ENCODE measurements around the gene HLA-DMB.

HLA-DMB gene

GRCh38 chr6:32933661-32934085 lies 7.2 kb downstream of the HLA-DMB start:
- peak; percentile 60 for DNase-seq (ENCODE audit: low read depth, low spot score)
- no peak overlapping the region for H3K4me3 ChIP-seq (ENCODE audit: low read length)

DNA sequence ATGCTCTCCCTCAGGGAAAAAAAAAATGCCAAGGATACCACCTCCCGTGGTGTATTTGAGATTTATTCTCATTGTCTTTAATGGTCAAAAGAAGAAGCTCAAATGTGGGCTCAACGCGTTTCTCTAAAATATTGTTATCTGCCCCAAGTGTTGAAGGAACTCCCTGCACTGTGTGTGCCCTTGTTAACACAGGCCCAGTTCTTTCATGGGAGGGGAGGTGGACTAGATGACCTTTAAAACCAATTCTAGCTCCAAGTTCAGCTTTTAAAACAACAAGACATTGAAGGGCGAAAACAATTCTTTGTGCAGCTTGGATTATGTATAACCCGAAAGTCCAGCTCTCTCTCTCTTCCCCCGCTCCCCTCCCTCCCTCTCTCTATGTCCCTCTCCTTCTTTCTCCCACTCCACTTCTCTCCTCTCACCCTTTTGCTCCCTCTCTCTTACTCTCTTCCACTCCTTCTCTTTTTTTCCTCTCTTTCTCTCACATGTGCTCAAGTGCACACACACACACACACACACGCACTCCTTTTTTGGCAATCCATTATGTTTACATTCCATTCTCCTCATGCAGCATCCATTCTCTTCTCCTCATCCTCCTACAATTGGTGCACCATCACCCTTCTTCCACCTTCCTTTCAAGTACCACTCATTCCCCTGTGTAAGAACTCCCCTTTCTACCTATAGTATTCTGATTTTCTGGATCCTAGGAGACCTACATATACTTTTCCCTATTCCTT lies 8.5 kb downstream of the HLA-DMB start:
- no peak overlapping the region for H3K4me3 ChIP-seq (ENCODE audit: low read length)

DNA sequence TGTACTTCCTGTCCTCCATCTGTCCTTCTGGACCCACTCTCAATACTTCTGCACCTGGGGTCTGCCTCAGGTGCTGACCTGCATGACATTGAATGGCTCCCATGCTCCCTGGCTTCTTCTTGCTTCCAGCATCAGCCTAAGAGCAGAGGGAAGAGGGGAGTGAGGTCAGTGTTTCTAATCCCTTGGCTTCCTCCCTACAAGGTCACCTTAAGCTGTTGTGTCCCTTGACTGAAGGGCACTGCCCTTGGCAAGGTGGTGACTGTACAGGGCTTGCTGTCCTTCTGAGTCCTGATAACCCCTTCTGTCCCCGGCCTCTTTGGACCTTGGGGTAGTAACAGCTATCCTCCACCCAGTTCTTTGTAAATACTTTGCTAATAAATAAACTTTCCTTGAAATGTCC lies 9.6 kb downstream of the HLA-DMB start:
- DNase-seq (ENCODE audit: low read depth, low spot score) = no peak
- no peak overlapping the region for H3K4me3 ChIP-seq (ENCODE audit: low read length)

More for the DNA sequence above, 8.5 kb downstream of the HLA-DMB start:
- no peak for DNase-seq (ENCODE audit: low read depth, low spot score)

DNA sequence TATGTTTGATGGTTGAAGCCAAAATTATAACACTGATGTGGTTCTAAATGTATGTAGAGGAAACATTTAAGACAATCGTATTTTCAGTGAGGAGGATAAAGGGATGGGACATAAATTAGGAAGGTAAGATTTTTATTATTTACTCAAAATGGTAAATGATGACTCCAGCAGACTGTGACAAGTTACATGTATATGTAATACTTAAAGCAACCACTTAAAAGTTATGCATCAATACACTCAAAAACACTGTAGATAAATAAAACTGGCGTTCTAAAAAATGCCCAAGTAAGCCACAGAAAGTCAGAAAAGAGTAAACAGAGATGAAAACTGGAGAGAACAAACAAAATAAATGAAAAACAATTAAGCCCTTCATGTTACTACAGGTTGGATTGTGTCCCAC lies 18.7 kb downstream of the HLA-DMB start:
- no peak for DNase-seq (ENCODE audit: low read depth, low spot score)
- H3K4me3 ChIP-seq (ENCODE audit: low read length) = no peak overlapping the region

- no peak for DNase-seq (ENCODE audit: low read depth, low spot score)
- no peak overlapping the region for H3K4me3 ChIP-seq (ENCODE audit: low read length)
Measured at GRCh38 chr6:32920715-32921114, 20.1 kb downstream of the HLA-DMB start.

- DNase-seq (ENCODE audit: low read depth, low spot score) = no peak
- H3K4me3 ChIP-seq (ENCODE audit: low read length) = no peak overlapping the region
Measured at GRCh38 chr6:32912951-32913350, 27.9 kb downstream of the HLA-DMB start.

DNA sequence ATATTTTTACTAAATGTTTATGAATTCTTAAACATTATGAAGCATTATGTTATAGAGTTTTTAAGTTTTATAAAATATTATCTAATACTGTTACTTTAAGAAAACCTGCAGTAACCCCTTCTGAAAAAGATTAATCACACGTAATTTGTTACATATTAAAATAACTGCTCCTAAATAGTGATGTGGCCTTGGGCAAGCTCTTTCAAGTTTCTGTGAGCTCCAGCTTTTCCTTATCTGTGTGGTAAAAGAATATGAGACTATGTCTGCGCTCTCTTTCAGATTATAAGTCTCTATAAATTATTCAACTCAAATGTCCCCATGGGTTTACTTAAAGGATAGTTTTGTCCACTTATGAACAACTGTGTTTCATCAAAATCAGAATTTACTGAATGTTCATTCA lies 31.9 kb downstream of the HLA-DMB start:
- no peak for DNase-seq (ENCODE audit: low read depth, low spot score)
- no peak overlapping the region for H3K4me3 ChIP-seq (ENCODE audit: low read length)

- no peak overlapping the region for H3K4me3 ChIP-seq (ENCODE audit: low read length)
- DNase-seq (ENCODE audit: low read depth, low spot score) = no peak
Measured at GRCh38 chr6:32906539-32906938, 34.3 kb downstream of the HLA-DMB start.

DNA sequence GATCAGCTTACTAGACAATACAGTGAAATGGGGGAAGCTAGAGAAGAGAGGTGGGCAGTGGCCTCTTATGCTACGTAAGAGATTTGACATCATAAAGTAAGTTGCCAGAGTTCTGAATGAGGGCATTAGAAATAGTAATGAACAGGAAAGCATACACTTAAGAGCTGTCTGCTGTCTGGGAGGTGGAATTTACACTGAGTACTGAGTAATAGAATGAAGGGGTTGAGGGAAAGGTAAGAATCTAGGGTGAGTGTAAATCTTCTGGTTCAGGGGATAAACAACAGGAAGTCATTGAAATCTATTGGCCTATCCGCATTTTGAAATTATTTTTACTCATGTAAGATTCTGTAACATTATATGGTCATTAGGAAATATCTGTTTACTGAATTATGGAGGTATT lies 35.8 kb downstream of the HLA-DMB start:
- no peak for DNase-seq (ENCODE audit: low read depth, low spot score)
- H3K4me3 ChIP-seq (ENCODE audit: low read length) = no peak overlapping the region

DNA sequence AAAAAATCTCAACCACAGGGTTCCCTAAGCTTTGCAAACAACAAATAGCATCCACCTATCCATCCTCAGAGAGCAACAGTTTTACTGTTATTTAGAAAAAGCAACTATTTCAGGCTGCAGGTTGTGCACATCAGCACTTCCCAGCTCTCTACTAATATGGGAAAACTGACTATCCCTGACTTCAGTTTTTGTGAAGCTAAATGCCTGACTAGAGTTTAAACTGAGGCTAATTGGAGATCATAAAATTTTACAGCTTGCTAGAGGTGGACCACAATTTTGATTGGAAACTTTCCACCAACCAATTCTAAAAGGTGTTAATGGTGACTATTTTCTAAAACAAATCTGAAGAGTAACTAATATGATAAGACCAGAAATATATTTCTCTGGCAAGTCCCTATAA lies 36.9 kb downstream of the HLA-DMB start:
- H3K4me3 ChIP-seq (ENCODE audit: low read length) = no peak overlapping the region
- DNase-seq (ENCODE audit: low read depth, low spot score) = no peak

- DNase-seq (ENCODE audit: low read depth, low spot score) = no peak
- peak overlapping the region; percentile 90 for H3K4me3 ChIP-seq (ENCODE audit: low read length)
Measured at GRCh38 chr6:32895006-32895345, 45.9 kb downstream of the HLA-DMB start.

DNA sequence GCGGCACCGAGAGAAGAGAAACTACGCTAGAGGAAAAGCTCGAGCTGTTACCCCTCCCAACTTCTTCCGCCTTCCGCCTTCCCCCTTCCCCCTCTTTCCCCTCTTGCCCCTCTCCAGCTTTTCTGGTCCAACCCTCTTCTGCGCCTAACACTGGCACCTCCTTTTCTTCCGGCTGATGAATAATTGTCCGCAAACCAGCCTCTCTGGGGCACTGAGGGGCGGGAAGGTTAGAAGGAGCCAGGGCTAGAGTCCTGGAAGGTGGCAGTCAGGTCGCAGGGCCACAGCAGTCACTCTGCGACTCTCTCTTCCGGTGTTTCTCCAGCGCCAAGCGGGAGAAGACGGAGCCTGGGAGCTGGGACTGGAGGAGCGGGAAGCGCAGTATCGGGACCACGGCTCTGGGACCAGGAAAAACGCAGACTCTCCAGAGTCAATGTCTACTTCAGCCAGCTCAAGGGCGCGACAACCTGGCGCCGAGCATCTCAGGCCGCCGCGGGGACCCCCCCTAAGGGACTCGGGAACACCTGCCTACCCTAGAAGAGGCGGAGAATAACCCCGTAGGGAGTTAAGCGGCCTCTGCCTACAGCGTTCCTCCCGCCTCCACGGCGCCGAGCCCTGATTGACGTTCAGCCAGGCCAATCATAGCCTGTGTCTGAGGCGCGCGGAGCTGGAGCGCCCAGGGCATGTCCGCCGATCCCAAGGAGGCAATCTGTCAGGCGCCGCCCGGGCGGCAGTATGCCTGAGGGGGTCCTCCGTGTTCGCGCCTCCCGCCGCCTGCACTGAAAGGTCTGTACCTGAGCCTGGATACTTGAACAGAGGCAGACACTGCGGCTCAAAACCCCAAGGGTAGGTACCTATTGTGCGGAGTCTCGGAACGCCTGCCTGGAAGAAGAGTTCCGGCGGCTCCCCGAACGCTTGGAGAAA lies 46.5 kb downstream of the HLA-DMB start:
- DNase-seq (ENCODE audit: low read depth, low spot score) = peak; percentile 93
- H3K4me3 ChIP-seq (ENCODE audit: low read length) = peak overlapping the region; percentile 90

DNA sequence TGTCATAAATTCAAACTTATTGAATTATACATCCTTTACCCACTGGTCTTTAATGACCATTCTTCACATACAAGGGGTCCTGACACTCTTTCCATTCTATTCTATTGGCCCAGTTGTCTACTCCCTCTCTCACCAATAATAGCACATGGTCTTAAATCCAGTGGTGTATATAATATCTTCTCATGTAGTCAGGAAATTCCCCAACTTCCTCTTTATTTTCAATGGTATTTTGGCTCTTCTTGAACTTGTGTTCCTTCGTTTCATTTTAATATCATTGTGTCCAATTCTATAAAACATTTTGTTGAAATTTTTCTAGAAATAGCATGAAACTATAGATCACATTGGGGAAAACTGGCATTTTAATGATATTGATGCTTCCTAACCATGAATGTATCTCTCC lies 50.0 kb downstream of the HLA-DMB start:
- no peak overlapping the region for H3K4me3 ChIP-seq (ENCODE audit: low read length)
- DNase-seq (ENCODE audit: low read depth, low spot score) = no peak

DNA sequence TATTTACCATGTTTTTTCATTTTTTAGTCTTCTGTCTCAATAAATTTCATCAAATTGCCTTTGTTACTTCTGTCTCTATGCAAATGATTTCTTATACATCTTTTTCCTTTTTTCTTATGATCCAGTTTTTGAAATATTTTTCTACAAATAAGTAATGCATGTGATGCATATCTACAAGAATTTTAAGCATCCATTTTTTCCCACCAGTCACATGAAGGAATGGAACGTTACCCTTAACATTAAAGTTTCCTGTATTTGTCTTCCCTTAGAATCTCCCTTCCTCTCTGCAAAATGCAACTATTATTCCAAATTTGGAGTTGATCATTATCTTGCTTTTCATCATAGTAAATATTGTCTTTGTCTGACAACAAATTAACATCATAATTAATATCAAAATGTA lies 51.3 kb downstream of the HLA-DMB start:
- DNase-seq (ENCODE audit: low read depth, low spot score) = no peak

GRCh38 chr6:32888576-32888975 lies 52.3 kb downstream of the HLA-DMB start:
- no peak overlapping the region for H3K4me3 ChIP-seq (ENCODE audit: low read length)
- no peak for DNase-seq (ENCODE audit: low read depth, low spot score)

More for the DNA sequence above, 51.3 kb downstream of the HLA-DMB start:
- no peak overlapping the region for H3K4me3 ChIP-seq (ENCODE audit: low read length)

GRCh38 chr6:32887616-32888015 lies 53.2 kb downstream of the HLA-DMB start:
- no peak for DNase-seq (ENCODE audit: low read depth, low spot score)
- no peak overlapping the region for H3K4me3 ChIP-seq (ENCODE audit: low read length)

DNA sequence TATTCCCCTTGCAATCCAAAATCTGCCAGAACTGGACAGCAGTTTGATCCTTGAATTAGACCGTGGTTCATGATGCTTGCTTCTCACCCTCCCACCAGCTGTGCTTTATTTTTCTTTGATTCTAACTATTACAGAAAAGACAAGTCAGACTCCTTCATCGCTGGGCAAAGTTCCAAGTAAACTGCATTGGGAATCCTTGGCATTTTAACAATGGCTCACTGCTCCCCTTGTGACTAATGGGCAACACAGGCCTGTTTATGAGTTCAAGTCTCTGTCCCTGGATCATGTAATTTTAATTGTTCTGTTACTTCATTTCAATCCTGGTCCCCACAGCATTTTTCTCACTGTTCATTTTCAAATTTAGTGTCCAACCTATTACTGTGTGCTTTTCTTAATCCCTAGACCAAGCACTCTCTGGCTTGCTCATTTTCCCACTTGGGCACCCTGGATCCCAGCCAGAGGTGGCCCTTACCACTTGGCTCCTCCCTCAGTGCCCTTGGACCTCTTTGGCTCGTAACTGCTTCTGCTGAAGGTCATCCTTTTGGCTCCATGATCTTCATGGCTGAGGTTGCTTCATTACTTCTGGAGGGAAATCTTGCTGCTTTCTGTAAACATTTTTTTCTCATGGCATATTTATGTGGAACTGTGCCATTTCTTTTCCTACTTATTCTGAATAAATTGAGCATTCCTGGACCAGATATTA lies 54.0 kb downstream of the HLA-DMB start:
- no peak for DNase-seq (ENCODE audit: low read depth, low spot score)
- no peak overlapping the region for H3K4me3 ChIP-seq (ENCODE audit: low read length)

DNA sequence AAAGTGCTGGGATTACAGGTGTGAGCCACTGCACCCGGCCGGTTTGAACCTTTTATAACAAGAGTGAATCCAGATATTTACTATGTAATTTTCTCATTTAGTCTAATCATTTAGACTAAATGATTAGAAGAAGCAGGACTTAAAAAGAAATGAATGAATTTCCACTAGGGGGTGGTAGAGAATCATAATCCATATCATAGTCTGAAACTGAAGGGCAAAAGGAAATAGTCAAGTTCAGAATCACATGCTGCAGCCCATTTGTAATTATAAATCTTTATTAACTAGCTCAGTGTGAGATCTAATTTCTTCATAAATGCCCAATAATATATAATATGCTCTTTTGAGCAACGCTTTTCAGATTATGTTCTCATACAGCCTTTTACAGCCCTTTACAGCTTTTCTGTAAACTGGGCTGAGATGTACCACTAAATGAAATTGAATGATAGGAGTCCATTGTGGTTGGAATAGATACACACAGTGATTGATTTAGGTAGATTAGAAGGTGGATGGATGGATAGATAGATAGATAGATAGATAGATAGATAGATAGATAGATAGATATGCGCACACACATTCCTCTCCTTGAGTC lies 55.0 kb downstream of the HLA-DMB start:
- no peak overlapping the region for H3K4me3 ChIP-seq (ENCODE audit: low read length)
- peak; percentile 80 for DNase-seq (ENCODE audit: low read depth, low spot score)
